ENCODE results near the gene CTNNBL1.
A peak's percentile ranks its signal among the peaks of the same experiment; 100 is the strongest.

Gene CTNNBL1

DNA sequence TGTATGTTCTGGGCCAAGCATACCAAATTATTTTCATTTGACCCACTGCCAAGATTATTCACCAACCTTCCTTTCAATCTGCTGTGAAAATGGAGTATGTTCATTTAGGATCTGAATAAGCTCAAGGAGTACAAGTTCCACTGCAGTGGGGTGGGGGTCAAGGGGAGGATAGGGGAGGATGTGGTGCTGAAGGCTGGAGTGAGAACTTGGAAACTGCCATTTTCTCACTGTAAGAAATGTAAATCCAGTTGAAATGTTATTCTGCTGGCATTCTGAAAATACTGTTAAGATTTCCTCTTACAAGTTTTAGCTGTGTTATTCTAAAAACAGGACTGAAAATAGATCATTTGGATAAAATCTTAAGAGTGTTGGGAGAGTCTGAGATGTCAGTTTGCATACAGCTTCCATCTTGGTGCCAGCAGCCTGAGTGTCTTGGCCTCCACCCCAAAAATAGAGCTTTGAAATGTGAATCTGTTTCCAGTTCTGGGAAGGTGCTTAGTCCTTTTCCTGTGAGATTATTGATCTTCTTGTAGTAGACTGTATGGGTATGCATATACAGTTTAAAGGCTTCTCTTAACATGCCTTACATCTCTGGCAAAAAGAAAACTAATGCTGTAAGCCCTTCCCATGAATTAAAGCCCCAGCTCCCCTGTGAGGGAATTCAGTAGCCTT lies 84.3 kb downstream of the CTNNBL1 start:
- DNase-seq = no peak

DNA sequence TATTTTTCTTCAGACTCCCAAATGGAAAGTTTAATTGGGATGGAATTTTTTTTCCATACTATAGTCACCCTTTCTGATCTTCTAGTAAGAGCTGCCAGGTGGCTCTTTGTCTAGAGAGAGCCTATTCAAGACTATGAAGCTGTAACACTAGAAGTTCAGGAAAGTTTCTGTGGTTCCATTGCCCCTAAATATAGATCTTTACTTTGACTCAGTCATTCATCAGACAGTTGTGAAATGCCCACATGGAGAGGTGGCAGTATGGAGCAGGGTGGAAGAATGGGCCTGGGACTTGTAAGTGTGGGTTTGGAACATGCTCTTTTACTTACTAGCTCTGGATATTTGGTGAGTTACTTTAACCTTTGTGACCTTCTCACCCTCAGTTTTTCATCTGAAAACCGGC lies 87.8 kb downstream of the CTNNBL1 start:
- DNase-seq = no peak

GRCh38 chr20:37786043-37786442 lies 92.2 kb downstream of the CTNNBL1 start:
- DNase-seq = no peak

DNA sequence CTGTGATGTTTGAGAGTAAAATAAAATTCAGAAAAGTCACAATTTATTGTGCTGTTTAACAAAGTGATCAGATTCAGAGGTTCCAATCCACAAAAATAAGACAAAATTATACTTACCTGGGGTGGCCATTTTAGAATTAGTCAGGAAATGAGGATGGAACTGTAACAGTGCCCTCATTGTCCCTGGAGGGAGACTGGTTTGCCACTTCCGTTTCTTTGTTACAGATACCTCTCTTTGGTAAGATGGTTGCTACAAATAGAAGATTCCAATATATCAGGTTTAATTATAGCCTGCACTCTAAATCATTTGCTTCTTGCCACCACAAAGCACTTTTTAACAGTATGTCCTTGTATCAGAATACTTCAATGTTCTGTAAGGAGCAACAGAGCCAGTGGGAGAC lies 95.6 kb downstream of the CTNNBL1 start:
- no peak for DNase-seq

DNA sequence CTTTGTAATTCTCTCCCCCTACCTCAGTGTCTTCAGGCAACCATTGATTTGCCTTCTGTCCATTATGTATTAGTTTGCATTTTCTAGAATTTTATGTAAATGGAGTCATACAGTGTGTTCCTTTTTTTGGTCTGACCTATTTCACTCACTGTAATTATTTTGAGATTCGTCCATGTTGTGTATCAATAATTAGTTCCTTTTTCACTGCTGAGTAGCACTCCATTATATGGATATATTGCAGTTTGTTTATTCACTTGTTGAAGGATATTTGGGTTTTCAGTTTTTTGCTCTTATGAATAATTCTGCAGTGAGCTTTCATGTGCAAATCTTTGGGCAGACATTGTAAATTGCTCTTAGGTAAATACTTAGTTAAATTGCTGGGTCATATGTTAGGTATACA lies 97.1 kb downstream of the CTNNBL1 start:
- DNase-seq = no peak

- DNase-seq = no peak
These were observed 102.3 kb downstream of the CTNNBL1 start for GRCh38 chr20:37796121-37796520.

DNA sequence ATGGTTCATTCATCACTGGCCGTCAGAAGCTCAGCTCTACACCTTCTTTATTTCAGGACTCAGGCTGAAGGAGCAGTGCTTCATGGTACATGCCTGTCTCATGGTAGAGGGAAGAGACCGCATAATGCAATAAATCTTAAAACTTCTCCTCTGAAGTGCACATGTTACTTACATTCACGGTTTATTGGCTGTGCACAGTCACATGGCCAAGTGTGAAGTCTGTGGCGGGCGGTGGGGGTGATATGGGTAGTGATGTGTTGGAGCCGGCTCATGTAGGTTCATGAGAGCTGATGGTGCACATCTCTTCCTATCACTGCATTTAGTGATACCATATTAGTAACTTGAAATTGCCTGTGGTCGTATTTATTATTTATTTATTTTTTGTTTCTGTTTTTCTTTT lies 102.9 kb downstream of the CTNNBL1 start:
- DNase-seq = no peak

DNA sequence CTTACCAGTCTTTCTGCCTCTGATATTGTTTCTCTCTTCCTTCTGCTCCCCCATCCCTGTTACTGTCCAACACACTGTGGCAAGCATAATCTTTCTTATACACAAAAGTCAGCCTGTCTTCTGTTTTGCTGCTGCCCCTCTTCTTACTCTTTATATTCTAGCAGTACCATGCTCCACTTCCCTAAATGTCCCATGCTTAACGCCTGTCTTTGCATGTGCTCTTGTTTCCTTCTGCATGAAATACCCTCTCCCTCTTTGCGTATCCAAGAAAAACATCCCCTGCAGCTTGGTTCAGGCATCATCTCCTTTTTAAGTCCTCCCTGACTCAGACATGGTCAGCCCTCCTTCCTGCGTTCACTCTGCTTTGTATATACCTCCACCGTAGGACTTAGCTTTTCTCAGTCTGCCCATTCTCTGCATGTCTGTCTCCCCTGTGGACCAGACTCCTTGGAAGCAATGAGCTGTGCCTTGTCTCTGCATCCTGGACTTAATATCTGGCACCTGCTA lies 103.9 kb downstream of the CTNNBL1 start:
- no peak for DNase-seq

DNA sequence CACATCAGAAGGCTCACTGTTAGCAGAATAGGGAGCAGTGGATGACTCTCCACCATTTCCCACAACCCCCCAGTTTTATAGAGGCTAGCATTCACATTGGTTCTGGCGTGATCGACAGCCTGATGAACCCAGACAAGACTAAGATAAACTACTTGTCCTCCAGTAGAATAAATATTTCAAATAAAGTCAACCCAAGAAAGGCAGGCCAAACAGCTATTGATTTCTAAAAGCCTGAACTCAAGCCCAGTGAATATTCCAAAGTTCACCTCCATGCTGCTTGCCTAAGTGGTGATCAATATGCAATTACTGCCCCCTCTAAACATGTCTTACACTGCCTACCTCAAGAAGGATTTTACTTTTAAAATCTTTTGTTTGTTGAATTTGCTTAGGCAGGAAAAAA lies 104.5 kb downstream of the CTNNBL1 start:
- DNase-seq = no peak

DNA sequence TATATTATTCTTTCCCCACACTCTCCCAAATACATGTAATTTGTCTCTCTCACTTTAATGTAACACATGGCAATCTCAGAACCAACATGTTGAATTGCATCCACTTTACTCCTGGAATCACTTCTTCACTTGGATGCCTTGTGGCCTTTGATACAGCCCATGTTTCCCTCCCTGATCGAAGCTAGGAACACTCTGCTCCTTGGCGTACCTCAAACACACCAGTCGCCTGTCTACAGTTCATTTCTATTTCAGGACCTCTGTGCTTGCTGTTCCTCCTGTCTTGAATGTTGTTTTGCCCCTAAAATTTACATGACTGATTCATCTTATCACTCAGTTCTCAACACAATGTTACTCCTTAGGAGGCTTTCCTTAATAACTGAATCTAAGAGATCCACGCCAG lies 106.8 kb downstream of the CTNNBL1 start:
- no peak for DNase-seq

DNA sequence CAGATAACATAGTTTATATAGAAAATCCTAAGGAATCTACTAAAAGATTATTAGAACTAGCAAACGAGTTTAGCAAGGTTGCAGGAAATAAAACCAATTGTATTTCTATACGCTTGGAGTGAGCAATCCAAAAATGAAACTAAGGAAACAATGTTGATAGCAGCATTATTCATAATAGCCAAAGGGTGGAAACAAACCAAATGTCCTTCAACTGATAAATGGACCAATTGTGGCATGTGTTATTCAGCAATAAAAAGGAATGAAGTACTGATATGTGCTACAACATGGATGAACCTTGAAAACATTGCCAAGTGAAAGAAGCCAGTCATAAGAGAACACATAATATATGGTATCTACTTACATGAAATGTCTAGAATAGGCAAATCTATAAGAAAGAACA lies 108.1 kb downstream of the CTNNBL1 start:
- no peak for DNase-seq

DNA sequence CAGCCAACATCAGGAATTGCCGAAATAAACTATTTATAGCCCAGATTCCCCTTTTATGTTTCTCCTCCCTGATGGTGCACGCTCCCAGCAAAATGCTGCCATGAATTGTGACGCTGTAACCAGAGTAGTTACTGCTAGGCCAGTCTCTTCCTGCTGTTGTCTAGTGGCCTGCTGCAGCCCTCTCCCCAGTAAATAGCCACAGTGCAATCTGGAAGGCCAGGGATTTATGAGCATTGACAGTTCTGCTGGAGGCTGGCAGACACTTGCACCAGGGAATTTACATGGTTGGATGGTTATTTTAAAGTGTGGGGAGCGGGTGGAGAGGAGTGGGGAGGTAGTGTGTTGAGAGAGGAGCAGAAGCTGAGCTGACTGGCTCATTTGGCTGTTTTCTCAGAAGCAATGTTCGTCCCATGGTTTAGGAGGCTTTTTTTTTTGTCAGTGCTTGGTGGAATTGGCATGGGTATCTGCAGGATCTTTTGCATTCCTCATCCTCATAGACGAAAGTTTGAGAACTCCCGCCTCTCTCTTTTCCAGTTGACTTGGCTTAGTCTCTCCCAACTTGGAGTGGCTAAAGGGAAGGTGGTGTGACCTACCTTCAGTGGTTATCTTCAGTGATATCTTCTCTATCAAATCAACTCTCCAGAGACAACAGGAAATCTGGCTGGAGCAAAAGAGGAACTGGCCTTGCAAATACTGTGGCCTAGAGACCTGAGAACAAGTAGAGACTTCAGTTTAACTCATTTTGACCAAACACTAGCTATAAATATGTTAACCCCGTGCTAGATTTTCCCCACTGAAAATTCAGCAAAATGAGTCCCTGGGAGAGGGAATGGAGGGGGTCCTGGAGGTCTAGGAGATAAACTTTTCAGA lies 109.8 kb downstream of the CTNNBL1 start:
- no peak for DNase-seq

DNA sequence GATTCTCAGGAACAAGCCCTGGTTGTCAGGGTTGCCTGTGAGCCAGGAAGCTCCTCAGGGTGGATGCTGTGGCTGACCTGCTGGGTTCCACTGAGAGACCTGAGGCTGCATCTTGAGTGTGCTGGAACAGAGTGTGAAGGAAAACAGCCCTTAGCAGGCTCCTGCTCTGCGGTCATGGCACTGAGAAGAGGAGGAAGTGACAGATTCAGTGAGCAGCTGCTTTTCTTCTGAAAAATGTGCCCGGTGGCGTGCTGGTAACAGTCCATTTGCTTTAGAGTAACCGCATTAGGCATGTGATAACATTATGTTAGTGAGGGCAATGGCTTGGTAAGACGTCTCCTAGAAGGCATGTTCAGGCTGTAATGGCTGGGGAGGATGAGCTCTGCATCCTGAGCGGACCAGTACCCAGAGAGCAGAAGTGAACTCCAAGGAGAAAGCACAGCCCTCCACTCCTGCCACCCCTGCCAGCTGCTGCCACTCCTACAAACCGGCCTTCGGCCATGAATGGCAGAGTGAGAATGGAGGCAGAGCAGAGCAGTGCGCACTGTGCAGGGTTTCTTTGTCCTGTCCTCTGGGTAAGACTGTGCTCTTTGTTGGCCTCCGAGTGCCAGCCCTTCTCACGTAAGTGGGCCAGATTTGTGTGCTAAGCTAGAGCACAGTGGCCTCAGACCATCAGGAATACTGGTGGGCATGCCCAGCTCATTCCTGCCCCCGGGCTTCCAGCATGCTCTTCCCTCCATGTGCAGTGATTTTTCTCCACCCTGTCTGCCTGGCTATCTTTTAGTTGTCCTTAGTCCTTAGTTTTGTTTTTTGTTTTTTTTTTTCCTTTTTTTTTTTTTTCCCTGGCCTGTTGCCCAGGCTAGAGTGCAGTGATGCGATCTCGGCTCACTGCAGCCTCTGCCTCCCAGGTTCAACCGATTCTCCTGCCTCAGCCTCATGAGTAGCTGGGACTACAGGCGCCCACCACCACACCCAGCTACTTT lies 111.0 kb downstream of the CTNNBL1 start:
- DNase-seq = no peak

DNA sequence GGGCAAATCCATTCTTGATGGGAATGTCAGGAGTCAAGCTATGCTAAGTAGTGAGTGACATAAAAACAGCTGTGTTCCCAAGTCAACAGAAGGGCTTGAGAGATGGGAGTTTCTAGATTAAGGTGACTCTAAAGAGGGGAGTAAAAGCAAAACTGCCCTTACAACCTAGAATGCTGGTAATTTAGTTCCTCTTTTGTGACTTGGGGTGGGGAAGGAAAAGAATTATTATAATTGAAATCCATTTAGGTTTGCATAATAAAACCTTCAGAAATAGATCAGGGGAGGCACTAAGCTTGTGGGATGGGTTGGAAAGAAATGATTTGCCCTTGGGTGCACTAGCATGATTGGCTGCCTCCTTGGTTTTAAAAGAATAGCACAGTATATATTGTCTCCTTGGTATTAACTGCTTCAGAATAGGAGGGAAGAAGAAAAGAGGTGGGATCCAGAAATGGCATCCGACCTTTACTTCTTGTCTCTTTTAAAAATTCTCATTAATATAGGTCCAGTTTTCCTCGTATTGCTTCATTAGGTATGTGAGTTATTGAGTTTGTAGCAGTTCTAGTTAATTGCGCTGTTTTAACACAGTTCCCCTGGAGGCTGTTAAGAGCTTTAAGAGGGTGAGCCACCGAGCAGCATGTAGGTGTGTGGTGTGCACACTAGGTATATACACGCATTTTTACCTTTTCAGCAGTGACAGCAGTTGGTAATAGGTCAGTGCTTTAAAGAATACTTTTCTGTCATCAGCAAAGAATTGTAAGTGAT lies 113.8 kb downstream of the CTNNBL1 start:
- no peak for DNase-seq

DNA sequence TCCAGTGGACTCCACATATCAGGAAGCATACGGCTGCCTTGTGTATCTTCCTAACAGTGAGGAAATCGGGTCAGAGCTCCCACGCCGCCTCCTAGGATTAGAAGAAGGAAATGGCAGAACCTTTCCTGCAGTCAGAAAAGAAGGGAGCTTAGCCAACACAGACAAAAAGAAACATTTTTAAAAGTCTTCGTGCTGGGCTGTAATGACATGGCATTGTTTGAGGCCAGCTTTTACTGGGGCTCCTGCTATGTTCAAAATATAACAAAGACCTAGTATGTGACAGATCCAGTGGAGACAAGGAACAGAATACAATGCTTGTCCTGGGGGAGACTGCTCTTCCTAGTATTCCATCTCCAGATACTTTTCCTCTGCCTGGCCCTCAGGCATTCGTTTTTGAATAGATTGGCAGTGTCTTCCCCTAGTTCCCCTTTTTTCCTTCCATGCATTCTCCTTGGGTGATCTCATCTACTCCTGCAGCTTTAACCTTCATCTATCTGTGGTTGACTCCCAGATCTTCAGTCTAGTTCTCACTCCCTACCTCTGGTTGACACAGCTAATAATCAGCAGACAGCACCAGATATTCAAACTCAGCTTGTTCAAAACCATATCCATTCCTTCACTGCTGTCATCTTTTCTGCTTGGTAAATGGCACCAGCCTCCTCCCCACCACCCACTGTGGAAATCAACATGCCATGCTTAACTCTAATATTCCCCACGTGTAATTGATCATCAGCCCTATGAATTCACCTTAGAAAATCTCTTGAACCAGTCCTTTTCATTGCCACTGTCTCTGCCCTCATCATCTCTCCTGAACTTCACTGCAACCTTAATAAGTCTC lies 114.6 kb downstream of the CTNNBL1 start:
- DNase-seq = no peak

GRCh38 chr20:37810027-37810426 lies 116.2 kb downstream of the CTNNBL1 start:
- DNase-seq = no peak

- peak; percentile 44 for DNase-seq
These were observed 122.2 kb downstream of the CTNNBL1 start for GRCh38 chr20:37816003-37816402.

- peak; percentile 40 for DNase-seq
These were observed 122.9 kb downstream of the CTNNBL1 start for GRCh38 chr20:37816726-37817125.

DNA sequence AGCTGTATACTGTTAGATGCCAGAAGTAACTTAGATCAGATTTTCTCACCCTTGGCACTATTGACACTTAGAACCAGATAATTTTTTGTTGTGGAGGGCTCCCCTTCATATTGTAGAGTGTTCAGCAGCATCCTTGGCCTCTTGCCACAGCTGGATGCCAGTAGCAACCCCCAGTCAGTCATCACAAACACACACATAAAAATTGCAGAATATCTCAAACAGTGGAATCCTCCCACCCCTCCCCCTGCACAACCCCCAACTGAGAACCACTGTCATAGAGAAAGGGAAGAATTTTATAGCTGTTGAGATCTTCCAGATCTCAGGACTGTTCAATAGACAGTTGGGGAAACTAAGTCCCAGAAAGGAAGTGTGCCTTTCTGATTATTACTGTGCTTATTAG lies 127.9 kb downstream of the CTNNBL1 start:
- DNase-seq = no peak

DNA sequence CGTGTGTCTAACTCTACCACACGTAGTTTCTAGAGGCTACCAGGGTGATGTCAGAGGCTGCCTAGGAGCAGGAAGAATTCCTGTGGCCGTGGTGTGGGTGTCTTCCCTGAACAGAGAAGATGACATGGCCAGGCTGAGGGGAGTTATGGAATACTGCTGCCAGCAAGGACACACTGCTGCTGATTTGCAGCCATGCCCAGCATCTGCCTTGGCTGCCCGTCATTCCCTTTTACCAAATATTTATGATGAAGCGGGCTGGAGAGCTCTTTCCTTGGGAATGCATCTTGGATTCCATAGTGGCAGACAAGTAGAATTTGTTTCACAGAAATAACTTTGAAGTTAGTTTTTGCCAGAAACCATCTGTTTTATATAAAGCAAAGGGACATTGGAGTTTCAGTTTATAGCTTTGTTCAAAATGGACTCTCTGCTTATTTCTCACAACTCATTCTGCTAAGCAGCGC lies 128.3 kb downstream of the CTNNBL1 start:
- no peak for DNase-seq

GRCh38 chr20:37823296-37823980 lies 129.6 kb downstream of the CTNNBL1 start:
- DNase-seq = no peak

Measured in NCI-H146 (cell line).